GM23338 (cell line): ENCODE data around the gene MT1B. TPM values are rescaled to one million over a fixed set of nuclear protein-coding genes. Genes with fewer than 3 reads are reported as not detected.

Experiments
- ATAC-seq: fragments of 200-7000 bp; cut with Tn5 transposase; 3 replicates; pipeline ENCODE4 v1.9.1; 2020
- DNase-seq: peaks from one replicate; pipeline ENCODE4 v3.0.0-alpha.2; 2015; ENCODE audit warnings: low spot score
- H2AFZ ChIP-seq: fragments of 200-600 bp; sonication (generic); 2 replicates; pipeline ENCODE4 v1.8.0; 2016; ENCODE audit warnings: antibody characterized with exemption, mild to moderate bottlenecking, moderate library complexity
- H3F3A ChIP-seq: fragments of 200-600 bp; sonication (generic); replicated peaks from 2 replicates; pipeline ENCODE4 v1.8.0; 2017; ENCODE audit warnings: antibody characterized with exemption, mixed run types, low read depth
- H3K27ac ChIP-seq: fragments of 200-600 bp; sonication (generic); 2 replicates; pipeline ENCODE4 v1.6.1; 2016; ENCODE audit warnings: low read depth
- H3K27me3 ChIP-seq: fragments of 200-600 bp; sonication (generic); 2 replicates; pipeline ENCODE4 v1.8.0; 2016; ENCODE audit warnings: mild to moderate bottlenecking, mixed run types, moderate library complexity; ENCODE audit not compliant: insufficient read depth
- H3K36me3 ChIP-seq: fragments of 200-600 bp; sonication (generic); 2 replicates; pipeline ENCODE4 v1.8.0; 2016; ENCODE audit warnings: mild to moderate bottlenecking; ENCODE audit not compliant: insufficient read depth
- H3K4me1 ChIP-seq: fragments of 200-600 bp; sonication (generic); 2 replicates; pipeline ENCODE4 v1.8.0; 2016; ENCODE audit warnings: mild to moderate bottlenecking, moderate library complexity; ENCODE audit not compliant: insufficient read depth
- H3K4me2 ChIP-seq: fragments of 200-600 bp; sonication (generic); 2 replicates; pipeline ENCODE4 v1.7.1; 2017; ENCODE audit warnings: mixed run types
- H3K4me3 ChIP-seq: fragments of 200-600 bp; sonication (generic); 2 replicates; pipeline ENCODE4 v1.6.1; 2016; ENCODE audit warnings: mixed run types
- H3K79me2 ChIP-seq: fragments of 200-600 bp; sonication (generic); replicated peaks from 2 replicates; pipeline ENCODE4 v1.8.0; 2017; ENCODE audit warnings: mild to moderate bottlenecking; ENCODE audit not compliant: insufficient read depth
- H3K9me2 ChIP-seq: fragments of 200-600 bp; sonication (generic); 2 replicates; pipeline ENCODE4 v1.8.0; 2017; ENCODE audit not compliant: insufficient read depth
- H4K20me1 ChIP-seq: fragments of 200-600 bp; sonication (generic); replicated peaks from 2 replicates; pipeline ENCODE4 v1.8.0; 2017; ENCODE audit warnings: mild to moderate bottlenecking; ENCODE audit not compliant: insufficient read depth
- H3K27ac Mint-ChIP-seq: 2 replicates; pipeline ENCODE4 v1.8.0; 2020; ENCODE audit warnings: inconsistent platforms, mild to moderate bottlenecking, moderate library complexity, mixed read lengths
- H3K27me3 Mint-ChIP-seq: 3 replicates; pipeline ENCODE4 v1.8.0; 2022; ENCODE audit warnings: low read depth, mild to moderate bottlenecking, moderate library complexity, mixed read lengths, inconsistent platforms; ENCODE audit not compliant: insufficient read depth, poor library complexity
- H3K36me3 Mint-ChIP-seq: 3 replicates; pipeline ENCODE4 v1.8.0; 2021; ENCODE audit warnings: low read depth, mild to moderate bottlenecking, inconsistent platforms, moderate library complexity, mixed read lengths
- H3K4me1 Mint-ChIP-seq: 3 replicates; pipeline ENCODE4 v1.8.0; 2020; ENCODE audit warnings: mild to moderate bottlenecking, inconsistent platforms, mixed read lengths
- H3K4me3 Mint-ChIP-seq: 3 replicates; pipeline ENCODE4 v1.8.0; 2021; ENCODE audit warnings: moderate library complexity, mild to moderate bottlenecking, inconsistent platforms, mixed read lengths
- H3K9me3 Mint-ChIP-seq: 3 replicates; pipeline ENCODE4 v1.8.0; 2020; ENCODE audit warnings: moderate library complexity, mild to moderate bottlenecking, inconsistent platforms, mixed read lengths
- CREB1 ChIP-seq: fragments of 250-450 bp; sonication (Bioruptor Pico); IDR thresholded peaks from 2 replicates; pipeline ENCODE4 v1.5.0; 2020; ENCODE audit warnings: low read depth, mild to moderate bottlenecking, moderate library complexity
- EZH2 ChIP-seq: fragments of 200-600 bp; sonication (generic); IDR thresholded peaks from one replicate; pipeline ENCODE4 v1.8.0; 2017; ENCODE audit warnings: antibody characterized with exemption, mild to moderate bottlenecking, low read depth; ENCODE audit not compliant: unreplicated experiment
- EZH2phosphoT487 ChIP-seq: fragments of 200-600 bp; sonication (generic); IDR thresholded peaks from one replicate; pipeline ENCODE4 v1.8.1; 2018; ENCODE audit warnings: antibody characterized with exemption; ENCODE audit not compliant: unreplicated experiment
- JUNB ChIP-seq: IDR thresholded peaks from one replicate; pipeline ENCODE4 v1.6.1; 2016; ENCODE audit warnings: antibody characterized with exemption; ENCODE audit not compliant: unreplicated experiment
- NANOG ChIP-seq: IDR thresholded peaks from 2 replicates; pipeline ENCODE4 v1.6.1; 2016; ENCODE audit warnings: antibody characterized with exemption, borderline replicate concordance
- POLR2AphosphoS5 ChIP-seq: IDR thresholded peaks from 2 replicates; pipeline ENCODE4 v1.6.1; 2016; ENCODE audit warnings: antibody characterized with exemption, low read depth
- STAT1 ChIP-seq: IDR thresholded peaks from one replicate; pipeline ENCODE4 v1.6.1; 2016; ENCODE audit warnings: antibody characterized with exemption; ENCODE audit not compliant: unreplicated experiment
- ZNF114 ChIP-seq: fragments of 250-450 bp; sonication (Bioruptor Pico); IDR thresholded peaks from 2 replicates; pipeline ENCODE4 v1.5.0; 2020; ENCODE audit warnings: mild to moderate bottlenecking, moderate library complexity
- ZNF331 ChIP-seq: fragments of 250-450 bp; sonication (Bioruptor Pico); IDR thresholded peaks from 2 replicates; pipeline ENCODE4 v1.5.0; 2020; ENCODE audit warnings: low read depth, mild to moderate bottlenecking, moderate library complexity
- polyA plus RNA-seq: library from polyadenylated mRNA; unstranded; fragments of >200 nt; fragmentation: Nextera tagmentation; extraction: Ambion mirVana; gene quantifications from 2 replicates; pipeline ENCODE4 v1.2.1, GENCODE V29; 2016
- total RNA-seq: library from RNA; depleted of rRNA; stranded (reverse); fragments of >200 nt; shearing (Covaris generic); gene quantifications from 2 replicates; pipeline ENCODE4 v1.2.3, GENCODE V29; 2014
- TF ChIP-seq, protein P1 (sequence below): IDR thresholded peaks from 2 replicates; pipeline ENCODE4 v1.6.1; 2016; ENCODE audit warnings: antibody characterized with exemption
- TF ChIP-seq, protein P2 (sequence below), 2 experiments: fragments of 200-600 bp in 1 of 2; sonication (generic) in 1 of 2; conservative IDR thresholded peaks; 2 replicates each; pipeline versions ENCODE4 v1.5.1 to v1.6.1; 2016 to 2017; ENCODE audit warnings: antibody characterized with exemption in 2 of 2, low read depth in 2 of 2, mild to moderate bottlenecking in 2 of 2, moderate library complexity in 1 of 2
- TF ChIP-seq, protein P3 (sequence below): IDR thresholded peaks from one replicate; pipeline ENCODE4 v1.6.1; 2018; ENCODE audit warnings: antibody characterized with exemption; ENCODE audit not compliant: unreplicated experiment

The MT1B gene
- total and polyA plus RNA-seq, 2 experiments from 2014 or later, result not detected

DNA sequence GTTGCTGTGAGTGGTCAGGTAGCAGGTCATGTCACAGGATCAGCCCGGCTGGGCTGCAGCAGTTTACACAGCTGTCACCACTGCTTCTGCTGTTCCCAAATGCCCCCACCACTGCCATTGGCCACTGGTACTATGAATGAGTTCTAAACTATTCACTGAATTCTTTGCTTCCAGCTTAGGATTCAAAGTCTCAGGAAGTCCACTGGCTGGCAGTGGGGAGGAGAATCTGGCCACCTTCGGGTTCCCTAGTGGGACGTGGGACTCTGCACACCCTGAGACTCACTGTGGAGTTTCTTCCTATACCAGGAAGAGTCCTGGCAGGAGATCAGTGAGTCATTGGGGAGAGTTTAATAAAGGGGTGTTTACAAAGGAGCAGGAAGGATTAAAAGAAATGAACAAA is 37.5 kb downstream of the MT1B start:
- Histone ChIP-seq H3K79me2 (no peaks in the 10 kb centered on the region), H3F3A (no peaks in the 10 kb centered on the region), H4K20me1 (no peaks in the 10 kb centered on the region), H3K36me3 (no peaks in the 10 kb centered on the region), H3K4me1 (peaks cover 4% of the 10 kb centered on the region; the same call in 1 of the 2 replicates), H3K4me2 (no peak overlapping the region), H3K27me3 (no peaks in the 10 kb centered on the region), H3K27ac (no peak overlapping the region), H3K4me3 (no peak overlapping the region), H2AFZ (no peak overlapping the region), H3K9me2 (no peaks in the 10 kb centered on the region)
- ATAC-seq, result no peak
- Mint-ChIP-seq H3K4me1 (peaks cover 10% of the 10 kb centered on the region), H3K27ac (no peak overlapping the region), H3K27me3 (peaks cover 14% of the 10 kb centered on the region), H3K36me3 (peaks cover 27% of the 10 kb centered on the region), H3K4me3 (no peak overlapping the region), H3K9me3 (peaks cover 11% of the 10 kb centered on the region; the same call in 2 of the 3 replicates)
- no peak for TF ChIP-seq EZH2phosphoT487
- DNase-seq, result no peak

- no peaks in the 10 kb centered on the region for H4K20me1 ChIP-seq
- no peaks in the 10 kb centered on the region for H3F3A ChIP-seq
- peaks cover 11% of the 10 kb centered on the region; the same call in 2 of the 3 replicates for H3K9me3 Mint-ChIP-seq
- no peak overlapping the region for H2AFZ ChIP-seq
- H3K4me1 ChIP-seq, result peaks cover 4% of the 10 kb centered on the region; the same call in 1 of the 2 replicates
- H3K27me3 Mint-ChIP-seq, result peaks cover 14% of the 10 kb centered on the region
- no peak overlapping the region for H3K4me3 ChIP-seq
- DNase-seq (no peak), ATAC-seq (no peak)
- H3K27ac ChIP-seq, result no peak overlapping the region
- no peak overlapping the region for H3K4me2 ChIP-seq
- peaks cover 7% of the 10 kb centered on the region; the same call in 2 of the 3 replicates for H3K4me1 Mint-ChIP-seq
- no peak overlapping the region for H3K4me3 Mint-ChIP-seq
- no peaks in the 10 kb centered on the region for H3K79me2 ChIP-seq
- no peak overlapping the region for H3K27ac Mint-ChIP-seq
- H3K36me3 Mint-ChIP-seq, result peaks cover 16% of the 10 kb centered on the region
- no peaks in the 10 kb centered on the region for H3K36me3 ChIP-seq
- no peaks in the 10 kb centered on the region for H3K9me2 ChIP-seq
- H3K27me3 ChIP-seq, result no peaks in the 10 kb centered on the region
- TF ChIP-seq EZH2phosphoT487 (no peak), ZNF114 (no peak), POLR2AphosphoS5 (no peak), EZH2 (no peak), JUNB (no peak), STAT1 (no peak), NANOG (no peak), ZNF331 (CRISPR knock-in tag) (no peak), CREB1 (no peak)
- TF ChIP-seq, protein P1, sequence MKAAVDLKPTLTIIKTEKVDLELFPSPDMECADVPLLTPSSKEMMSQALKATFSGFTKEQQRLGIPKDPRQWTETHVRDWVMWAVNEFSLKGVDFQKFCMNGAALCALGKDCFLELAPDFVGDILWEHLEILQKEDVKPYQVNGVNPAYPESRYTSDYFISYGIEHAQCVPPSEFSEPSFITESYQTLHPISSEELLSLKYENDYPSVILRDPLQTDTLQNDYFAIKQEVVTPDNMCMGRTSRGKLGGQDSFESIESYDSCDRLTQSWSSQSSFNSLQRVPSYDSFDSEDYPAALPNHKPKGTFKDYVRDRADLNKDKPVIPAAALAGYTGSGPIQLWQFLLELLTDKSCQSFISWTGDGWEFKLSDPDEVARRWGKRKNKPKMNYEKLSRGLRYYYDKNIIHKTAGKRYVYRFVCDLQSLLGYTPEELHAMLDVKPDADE, result no peak
- TF ChIP-seq, protein P2, sequence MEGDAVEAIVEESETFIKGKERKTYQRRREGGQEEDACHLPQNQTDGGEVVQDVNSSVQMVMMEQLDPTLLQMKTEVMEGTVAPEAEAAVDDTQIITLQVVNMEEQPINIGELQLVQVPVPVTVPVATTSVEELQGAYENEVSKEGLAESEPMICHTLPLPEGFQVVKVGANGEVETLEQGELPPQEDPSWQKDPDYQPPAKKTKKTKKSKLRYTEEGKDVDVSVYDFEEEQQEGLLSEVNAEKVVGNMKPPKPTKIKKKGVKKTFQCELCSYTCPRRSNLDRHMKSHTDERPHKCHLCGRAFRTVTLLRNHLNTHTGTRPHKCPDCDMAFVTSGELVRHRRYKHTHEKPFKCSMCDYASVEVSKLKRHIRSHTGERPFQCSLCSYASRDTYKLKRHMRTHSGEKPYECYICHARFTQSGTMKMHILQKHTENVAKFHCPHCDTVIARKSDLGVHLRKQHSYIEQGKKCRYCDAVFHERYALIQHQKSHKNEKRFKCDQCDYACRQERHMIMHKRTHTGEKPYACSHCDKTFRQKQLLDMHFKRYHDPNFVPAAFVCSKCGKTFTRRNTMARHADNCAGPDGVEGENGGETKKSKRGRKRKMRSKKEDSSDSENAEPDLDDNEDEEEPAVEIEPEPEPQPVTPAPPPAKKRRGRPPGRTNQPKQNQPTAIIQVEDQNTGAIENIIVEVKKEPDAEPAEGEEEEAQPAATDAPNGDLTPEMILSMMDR (conservative IDR thresholded peaks at IDR 0.05; ENCODE audit: low read depth in 2 of 2), result no peak
- TF ChIP-seq, protein P3, sequence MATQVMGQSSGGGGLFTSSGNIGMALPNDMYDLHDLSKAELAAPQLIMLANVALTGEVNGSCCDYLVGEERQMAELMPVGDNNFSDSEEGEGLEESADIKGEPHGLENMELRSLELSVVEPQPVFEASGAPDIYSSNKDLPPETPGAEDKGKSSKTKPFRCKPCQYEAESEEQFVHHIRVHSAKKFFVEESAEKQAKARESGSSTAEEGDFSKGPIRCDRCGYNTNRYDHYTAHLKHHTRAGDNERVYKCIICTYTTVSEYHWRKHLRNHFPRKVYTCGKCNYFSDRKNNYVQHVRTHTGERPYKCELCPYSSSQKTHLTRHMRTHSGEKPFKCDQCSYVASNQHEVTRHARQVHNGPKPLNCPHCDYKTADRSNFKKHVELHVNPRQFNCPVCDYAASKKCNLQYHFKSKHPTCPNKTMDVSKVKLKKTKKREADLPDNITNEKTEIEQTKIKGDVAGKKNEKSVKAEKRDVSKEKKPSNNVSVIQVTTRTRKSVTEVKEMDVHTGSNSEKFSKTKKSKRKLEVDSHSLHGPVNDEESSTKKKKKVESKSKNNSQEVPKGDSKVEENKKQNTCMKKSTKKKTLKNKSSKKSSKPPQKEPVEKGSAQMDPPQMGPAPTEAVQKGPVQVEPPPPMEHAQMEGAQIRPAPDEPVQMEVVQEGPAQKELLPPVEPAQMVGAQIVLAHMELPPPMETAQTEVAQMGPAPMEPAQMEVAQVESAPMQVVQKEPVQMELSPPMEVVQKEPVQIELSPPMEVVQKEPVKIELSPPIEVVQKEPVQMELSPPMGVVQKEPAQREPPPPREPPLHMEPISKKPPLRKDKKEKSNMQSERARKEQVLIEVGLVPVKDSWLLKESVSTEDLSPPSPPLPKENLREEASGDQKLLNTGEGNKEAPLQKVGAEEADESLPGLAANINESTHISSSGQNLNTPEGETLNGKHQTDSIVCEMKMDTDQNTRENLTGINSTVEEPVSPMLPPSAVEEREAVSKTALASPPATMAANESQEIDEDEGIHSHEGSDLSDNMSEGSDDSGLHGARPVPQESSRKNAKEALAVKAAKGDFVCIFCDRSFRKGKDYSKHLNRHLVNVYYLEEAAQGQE, result no peak
These were observed 38.9 kb downstream of the MT1B start for GRCh38 chr16:56690420-56691122.
